HepG2 (cell line): ENCODE data around the gene CAMTA1. TPM values are rescaled to one million over a fixed set of nuclear protein-coding genes. Genes with fewer than 3 reads are reported as not detected.

Experiments used
- ATAC-seq: fragments of 200-7000 bp; cut with Tn5 transposase; 3 replicates; pipeline ENCODE4 v1.9.1; 2020; ENCODE audit warnings: mild to moderate bottlenecking, moderate library complexity
- BruUV-seq: library from RNA; stranded (reverse); fragments of 400-500 nt; replicated peaks from 2 replicates; lab custom pipeline; 2021; lab: Mats Ljungman, UMichigan
- CTCF ChIA-PET: fragments of 300-600 bp; formaldehyde crosslinking; extraction: SDS; loops from one replicate; lab custom pipeline; 2021; ENCODE audit warnings: low total read pairs, inconsistent platforms, low intra/inter-chr PET ratio; lab: Yijun Ruan, JAX
- POLR2A ChIA-PET: fragments of 350-600 bp; sonication (Branson Sonifier 250); formaldehyde crosslinking; loops from one replicate; lab custom pipeline; 2020; ENCODE audit warnings: antibody characterized with exemption, inconsistent platforms; lab: Yijun Ruan, JAX
- DNase-seq: peaks from one replicate; pipeline ENCODE4 v3.0.0-alpha.2; 2015; ENCODE audit warnings: low spot score
- FAIRE-seq: peaks from 3 replicates; lab custom pipeline; 2011; peaks lifted over from hg19 to GRCh38; lab: Jason Lieb, UNC
- H2AFZ ChIP-seq: one replicate; pipeline ENCODE4 v1.6.1; 2011; ENCODE audit warnings: low read length, inconsistent platforms
- H3K27ac ChIP-seq: fragments of 300-600 bp; 3 replicates; pipeline ENCODE4 v1.8.0; 2011; ENCODE audit warnings: mixed run types, mild to moderate bottlenecking, mixed read lengths, low read length, inconsistent platforms; ENCODE audit not compliant: insufficient read depth; ENCODE audit errors: extremely low read length
- H3K27me3 ChIP-seq, 2 experiments: fragments of 200-600 bp in 1 of 2; 2 replicates in 1 of 2; 3 replicates in 1 of 2; pipeline versions ENCODE4 v1.6.0 to v1.8.0; 2011; ENCODE audit warnings: low read length in 2 of 2, mild to moderate bottlenecking in 2 of 2, moderate library complexity in 2 of 2, inconsistent platforms in 1 of 2; ENCODE audit not compliant: insufficient read depth in 2 of 2, control insufficient read depth in 1 of 2
- H3K36me3 ChIP-seq, 2 experiments: fragments of 200-600 bp in 1 of 2; replicated peaks in 1 of 2; 2 replicates in 1 of 2; 3 replicates in 1 of 2; pipeline versions ENCODE4 v1.5.1 to v1.8.0; 2011; ENCODE audit warnings: low read length in 2 of 2, inconsistent platforms in 1 of 2; ENCODE audit not compliant: insufficient read depth in 2 of 2, control insufficient read depth in 1 of 2
- H3K4me1 ChIP-seq: 2 replicates; pipeline ENCODE4 v1.5.1; 2012; ENCODE audit warnings: low read length, inconsistent platforms; ENCODE audit not compliant: insufficient read depth
- H3K4me2 ChIP-seq: 2 replicates; pipeline ENCODE4 v1.6.0; 2011; ENCODE audit warnings: low read depth, low read length, inconsistent platforms
- H3K4me3 ChIP-seq, 3 experiments: fragments of 200-600 bp in 1 of 3; sonication (generic), shearing (Covaris generic) in 1 of 3; replicated peaks in 1 of 3; 2 replicates each; pipeline ENCODE4 v1.5.1; 2011 to 2016; ENCODE audit warnings: low read length in 3 of 3, inconsistent platforms in 2 of 3, low read depth in 2 of 3, mild to moderate bottlenecking in 2 of 3, control low read depth in 1 of 3, mixed read lengths in 1 of 3; ENCODE audit not compliant: insufficient read depth in 1 of 3
- H3K79me2 ChIP-seq: one replicate; pipeline ENCODE4 v1.6.1; 2011; ENCODE audit warnings: low read length, inconsistent platforms; ENCODE audit not compliant: insufficient read depth
- H3K9ac ChIP-seq: 2 replicates; pipeline ENCODE4 v1.6.0; 2011; ENCODE audit warnings: mild to moderate bottlenecking, low read depth, low read length, inconsistent platforms; ENCODE audit not compliant: insufficient read depth
- H3K9me3 ChIP-seq: 2 replicates; pipeline ENCODE4 v1.5.1; 2012; ENCODE audit warnings: mild to moderate bottlenecking, low read length
- H4K20me1 ChIP-seq: 2 replicates; pipeline ENCODE4 v1.6.0; 2011; ENCODE audit warnings: inconsistent platforms, mild to moderate bottlenecking, low read length, moderate library complexity; ENCODE audit not compliant: insufficient read depth
- AGO2 ChIP-seq: fragments of 200-400 bp; formaldehyde crosslinking; optimal IDR thresholded peaks from 2 replicates; pipeline ENCODE3; 2017; ENCODE audit warnings: mild to moderate bottlenecking, low read depth, low read length, moderate library complexity
- ARNT ChIP-seq: fragments of 450-650 bp; IDR thresholded peaks from 2 replicates; pipeline ENCODE4 v1.6.1; 2017
- FOXP1 ChIP-seq, 2 experiments: fragments of 450-650 bp in 1 of 2; IDR thresholded peaks; 2 replicates each; pipeline ENCODE4 v1.6.1; 2017 to 2018; ENCODE audit warnings: antibody characterized with exemption in 1 of 2
- JARID2 ChIP-seq: sonication (generic); formaldehyde crosslinking; IDR thresholded peaks from 2 replicates; pipeline ENCODE4 v1.8.1; 2023; ENCODE audit warnings: missing genetic modification reagents, inconsistent platforms; ENCODE audit not compliant: insufficient replicate concordance
- LBX2 ChIP-seq: sonication (generic); formaldehyde crosslinking; IDR thresholded peaks from 2 replicates; pipeline ENCODE4 v1.5.0; 2020; ENCODE audit warnings: missing genetic modification reagents, mild to moderate bottlenecking, borderline replicate concordance
- NFYC ChIP-seq: IDR thresholded peaks from 2 replicates; pipeline ENCODE4 v1.6.1; 2016; ENCODE audit warnings: missing genetic modification reagents, missing compliant biosample characterization
- REL ChIP-seq: sonication (generic); formaldehyde crosslinking; conservative IDR thresholded peaks from 2 replicates; pipeline ENCODE4 v1.8.0; 2022; ENCODE audit warnings: mild to moderate bottlenecking, missing genetic modification reagents, moderate library complexity
- SYNCRIP ChIP-seq: fragments of 200-400 bp; formaldehyde crosslinking; IDR thresholded peaks from 2 replicates; pipeline ENCODE4 v1.6.1; 2018; ENCODE audit warnings: mild to moderate bottlenecking, low read depth, low read length; ENCODE audit not compliant: insufficient read depth
- TRIM24 ChIP-seq: sonication (generic); formaldehyde crosslinking; IDR thresholded peaks from 2 replicates; pipeline ENCODE4 v1.8.0; 2022; ENCODE audit warnings: mild to moderate bottlenecking, missing genetic modification reagents
- ZFP82 ChIP-seq: sonication (generic); formaldehyde crosslinking; IDR thresholded peaks from 2 replicates; pipeline ENCODE4 v1.5.1; 2020; ENCODE audit warnings: mild to moderate bottlenecking, missing genetic modification reagents, borderline replicate concordance
- ZNF552 ChIP-seq: sonication (generic); formaldehyde crosslinking; IDR thresholded peaks from 2 replicates; pipeline ENCODE4 v1.9.0; 2022; ENCODE audit warnings: missing genetic modification reagents, mild to moderate bottlenecking, borderline replicate concordance
- ZNF615 ChIP-seq: sonication (generic); formaldehyde crosslinking; IDR thresholded peaks from 2 replicates; pipeline ENCODE4 v1.5.0; 2020; ENCODE audit warnings: mild to moderate bottlenecking, missing genetic modification reagents, borderline replicate concordance
- ZNF776 ChIP-seq: sonication (generic); formaldehyde crosslinking; IDR thresholded peaks from 2 replicates; pipeline ENCODE4 v1.4.0; 2020; ENCODE audit warnings: mild to moderate bottlenecking, missing genetic modification reagents
- ZNF841 ChIP-seq: sonication (generic); formaldehyde crosslinking; IDR thresholded peaks from 2 replicates; pipeline ENCODE4 v1.8.1; 2023; ENCODE audit warnings: missing genetic modification reagents, borderline replicate concordance
- WGBS: methylation state at CpG from one replicate; pipeline ENCODE4 v1.1.6; 2017; ENCODE audit warnings: low lambda C conversion rate; 5-methylcytosine and 5-hydroxymethylcytosine counted together
- in situ Hi-C: cut with HindIII; loops from 2 replicates; pipeline ENCODE4 v1.10.0; 2017; ENCODE audit warnings: low pct_unique_long_range_greater_than_20kb; ENCODE audit not compliant: extremely low pct_ligation_motif_present
- intact Hi-C: fragments of 100-400 bp; cut with micrococcal nuclease; formaldehyde crosslinking; loops from one replicate; pipeline ENCODE4 v1.10.0; 2022; ENCODE audit not compliant: unreplicated experiment
- polyA plus RNA-seq, 8 experiments: library from polyadenylated mRNA; depleted of rRNA in 3 of 8; stranded (reverse) in 7 of 8; unstranded in 1 of 8; fragments of >200 nt; fragmentation: Illumina TruSeq in 4 of 8; extraction: Trizol in 4 of 8; gene quantifications; 2 replicates each; pipeline versions ENCODE4 v1.2.1 to v1.2.3, GENCODE V29; 2011 to 2016; ENCODE audit warnings: low read depth in 4 of 8, missing spikeins in 1 of 8, mixed read lengths in 1 of 8; ENCODE audit not compliant: insufficient read depth in 1 of 8
- total RNA-seq, 5 experiments: library from RNA; depleted of rRNA; stranded (reverse); fragments of >200 nt; fragmentation: Illumina TruSeq; extraction: Trizol; gene quantifications; 2 replicates each; pipeline ENCODE4 v1.2.3, GENCODE V29; 2016; ENCODE audit warnings: low read depth in 1 of 5

CAMTA1 gene
- total and polyA plus RNA-seq, 2 of the 13 experiments (the other 11 are each of a cell fraction or from before 2014, with no cell fraction given), result 25.0 to 36.4 TPM

GRCh38 chr1:6888870-6889269, 103.6 kb downstream of the CAMTA1 start:
- Histone ChIP-seq H3K4me1 (peaks cover 17% of the 10 kb centered on the region), H3K4me3 (no peak overlapping the region), H3K9ac (no peak overlapping the region), H3K27ac (no peak overlapping the region), H3K27me3 (no peaks in the 10 kb centered on the region), H2AFZ (no peak overlapping the region), H3K79me2 (no peaks in the 10 kb centered on the region), H3K4me2 (no peak overlapping the region), H4K20me1 (no peaks in the 10 kb centered on the region), H3K9me3 (no peaks in the 10 kb centered on the region), H3K36me3 (peaks cover 0 to 1% of the 10 kb centered on the region in 2 experiments; a peak in 1 of 5 replicates)
- FAIRE-seq (no peak), DNase-seq (no peak), ATAC-seq (no peak)
- intact Hi-C loops (no loop called here), in situ Hi-C loops (loop anchor here (5.0 to 10.0 kb wide), 2 partner anchors 92 to 164 kb away; no protein-coding TSS in a partner anchor)
- CTCF ChIA-PET, result interaction anchor here (0.9 to 2.9 kb wide), 3 partner anchors 82 to 169 kb away, joined by 3 to 18 read pairs (median 14); no protein-coding TSS in a partner anchor
- TF ChIP-seq ZNF615 (CRISPR knock-in tag), result no peak
- TF ChIP-seq AGO2, result no peak
- no peak for TF ChIP-seq SYNCRIP
- no peak for TF ChIP-seq REL (CRISPR knock-in tag)
- TF ChIP-seq ZNF776 (CRISPR knock-in tag), result no peak
- WGBS, result 56% methylated on average over 2 of the region's 2 CpGs
- POLR2A ChIA-PET, result no interaction called here
- BruUV-seq, result no TSS peak

GRCh38 chr1:6889875-6890480, 104.7 kb downstream of the CAMTA1 start:
- DNase-seq (peak; percentile 66), FAIRE-seq (peak; percentile 92), ATAC-seq (peak; percentile 96)
- CTCF ChIA-PET, result interaction anchor here (0.9 to 2.9 kb wide), 4 partner anchors 84 to 170 kb away, joined by 3 to 18 read pairs (median 10); no protein-coding TSS in a partner anchor
- no peak overlapping the region for H3K27ac ChIP-seq
- POLR2A ChIA-PET, result no interaction called here
- no peak overlapping the region for H3K4me3 ChIP-seq
- no peaks in the 10 kb centered on the region for H3K79me2 ChIP-seq
- no peaks in the 10 kb centered on the region for H4K20me1 ChIP-seq
- no peaks in the 10 kb centered on the region for H3K9me3 ChIP-seq
- no peaks in the 10 kb centered on the region for H3K27me3 ChIP-seq
- no TSS peak for BruUV-seq
- H3K4me1 ChIP-seq, result peaks cover 6% of the 10 kb centered on the region
- no peak overlapping the region for H2AFZ ChIP-seq
- whole genome bisulfite sequencing, result 5% methylated on average over 3 of the region's 3 CpGs
- H3K4me2 ChIP-seq, result no peak overlapping the region
- no peak overlapping the region for H3K9ac ChIP-seq
- intact Hi-C loops (loop anchor here (1.0 to 2.0 kb wide), 3 partner anchors 96 to 170 kb away; no protein-coding TSS in a partner anchor), in situ Hi-C loops (loop anchor here (5.0 to 10.0 kb wide), 2 partner anchors 93 to 165 kb away; no protein-coding TSS in a partner anchor)
- peaks cover 0 to 1% of the 10 kb centered on the region in 2 experiments; a peak in 1 of 5 replicates for H3K36me3 ChIP-seq
- TF ChIP-seq ARNT (no peak), ZNF776 (CRISPR knock-in tag) (no peak), TRIM24 (CRISPR knock-in tag) (no peak), ZNF552 (CRISPR knock-in tag) (no peak), ZFP82 (CRISPR knock-in tag) (no peak), LBX2 (no peak), FOXP1 (IDR thresholded peaks at IDR 0.05) (no peak), FOXP1 (CRISPR knock-in tag; IDR thresholded peaks at IDR 0.05) (no peak), NFYC (no peak; the same call in 1 of the 2 replicates), JARID2 (no peak), ZNF841 (CRISPR knock-in tag) (no peak)
